ENCODE measurements around the gene FAM32A. TPM values are rescaled to one million over a fixed set of nuclear protein-coding genes. Genes with fewer than 3 reads are reported as not detected.

Gene FAM32A
- total RNA-seq, 1 experiment from 2014 or later: 42.2 TPM

GRCh38 chr19:16224293-16225045 is 39.3 kb downstream of the FAM32A start:
- Mint-ChIP-seq H3K9me3 (ENCODE audit: low read depth, unreplicated experiment) (no peaks in the 10 kb centered on the region), H3K4me1 (ENCODE audit: low read depth, unreplicated experiment) (no peaks in the 10 kb centered on the region), H3K4me3 (ENCODE audit: low read depth, unreplicated experiment) (no peak overlapping the region), H3K36me3 (ENCODE audit: insufficient read depth, unreplicated experiment) (peaks cover 7% of the 10 kb centered on the region), H3K27me3 (ENCODE audit: unreplicated experiment) (no peaks in the 10 kb centered on the region), H3K27ac (ENCODE audit: unreplicated experiment) (no peak overlapping the region)
- BruUV-seq (replicated peaks): no TSS peak
- no peak for TF ChIP-seq CTCF (IDR thresholded peaks at IDR 0.05; ENCODE audit: unreplicated experiment)
- intact Hi-C loops (cut with micrococcal nuclease; ENCODE audit: unreplicated experiment): no loop called here
- CTCF ChIA-PET: no interaction called here
- DNase-seq: no peak

GRCh38 chr19:16225279-16226183 is 40.3 kb downstream of the FAM32A start:
- Mint-ChIP-seq H3K9me3 (ENCODE audit: low read depth, unreplicated experiment) (no peaks in the 10 kb centered on the region), H3K27ac (ENCODE audit: unreplicated experiment) (no peak overlapping the region), H3K4me3 (ENCODE audit: low read depth, unreplicated experiment) (no peak overlapping the region), H3K4me1 (ENCODE audit: low read depth, unreplicated experiment) (no peaks in the 10 kb centered on the region), H3K36me3 (ENCODE audit: insufficient read depth, unreplicated experiment) (no peaks in the 10 kb centered on the region), H3K27me3 (ENCODE audit: unreplicated experiment) (no peaks in the 10 kb centered on the region)
- DNase-seq: no peak
- CTCF ChIA-PET: no interaction called here
- TF ChIP-seq CTCF (IDR thresholded peaks at IDR 0.05; ENCODE audit: unreplicated experiment): no peak
- no TSS peak for BruUV-seq (replicated peaks)
- intact Hi-C loops (cut with micrococcal nuclease; ENCODE audit: unreplicated experiment): no loop called here

DNA sequence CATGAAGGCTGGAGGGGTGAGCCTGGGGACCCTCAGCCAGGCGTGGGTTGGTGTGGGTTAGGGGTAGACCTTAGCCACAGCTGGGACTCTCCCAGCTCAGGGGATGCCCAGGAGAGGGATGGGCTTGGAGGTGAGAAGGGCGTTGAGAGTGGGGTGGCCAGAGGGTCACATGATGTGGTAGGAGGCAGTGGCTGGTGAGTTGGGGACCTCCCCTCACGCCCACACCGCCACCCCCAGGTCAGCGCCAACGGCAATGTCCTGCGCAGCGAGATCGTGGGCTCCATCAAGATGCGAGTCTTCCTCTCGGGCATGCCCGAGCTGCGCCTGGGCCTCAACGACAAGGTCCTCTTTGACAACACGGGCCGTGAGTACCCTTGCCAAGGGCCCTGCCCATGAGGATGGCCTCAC is 41.0 kb downstream of the FAM32A start:
- no peak for TF ChIP-seq CTCF (IDR thresholded peaks at IDR 0.05; ENCODE audit: unreplicated experiment)
- CTCF ChIA-PET: no interaction called here
- intact Hi-C loops (cut with micrococcal nuclease; ENCODE audit: unreplicated experiment): no loop called here
- Mint-ChIP-seq H3K36me3 (ENCODE audit: insufficient read depth, unreplicated experiment) (no peaks in the 10 kb centered on the region), H3K27ac (ENCODE audit: unreplicated experiment) (no peak overlapping the region), H3K4me3 (ENCODE audit: low read depth, unreplicated experiment) (no peak overlapping the region), H3K27me3 (ENCODE audit: unreplicated experiment) (no peaks in the 10 kb centered on the region), H3K4me1 (ENCODE audit: low read depth, unreplicated experiment) (no peaks in the 10 kb centered on the region), H3K9me3 (ENCODE audit: low read depth, unreplicated experiment) (no peaks in the 10 kb centered on the region)
- no peak for DNase-seq
- no TSS peak for BruUV-seq (replicated peaks)

- H3K4me3 Mint-ChIP-seq (ENCODE audit: low read depth, unreplicated experiment): no peak overlapping the region
- peaks cover 3% of the 10 kb centered on the region for H3K36me3 Mint-ChIP-seq (ENCODE audit: insufficient read depth, unreplicated experiment)
- no peaks in the 10 kb centered on the region for H3K9me3 Mint-ChIP-seq (ENCODE audit: low read depth, unreplicated experiment)
- H3K27me3 Mint-ChIP-seq (ENCODE audit: unreplicated experiment): no peaks in the 10 kb centered on the region
- no peak for TF ChIP-seq CTCF (IDR thresholded peaks at IDR 0.05; ENCODE audit: unreplicated experiment)
- no peak overlapping the region for H3K27ac Mint-ChIP-seq (ENCODE audit: unreplicated experiment)
- DNase-seq: no peak
- H3K4me1 Mint-ChIP-seq (ENCODE audit: low read depth, unreplicated experiment): no peaks in the 10 kb centered on the region
- no TSS peak for BruUV-seq (replicated peaks)
- intact Hi-C loops (cut with micrococcal nuclease; ENCODE audit: unreplicated experiment): no loop called here
- CTCF ChIA-PET: no interaction called here
These were observed 41.9 kb downstream of the FAM32A start for GRCh38 chr19:16226878-16227836.
